GM12878 (cell line): ENCODE results near the gene RETREG1. TPM values are rescaled to one million over a fixed set of nuclear protein-coding genes. Genes with fewer than 3 reads are reported as not detected.

Experiments
- ATAC-seq: fragments of 200-7000 bp; cut with Tn5 transposase; 3 replicates; pipeline ENCODE4 v1.9.1; 2020; ENCODE audit warnings: mild to moderate bottlenecking, moderate library complexity
- BruUV-seq: library from RNA; stranded (reverse); fragments of 400-500 nt; replicated peaks from 2 replicates; lab custom pipeline; 2021; lab: Mats Ljungman, UMichigan
- CTCF ChIA-PET: fragments of 300-600 bp; sonication (Branson Sonifier 250); formaldehyde crosslinking; extraction: SDS; loops from one replicate; lab custom pipeline; 2021; ENCODE audit warnings: inconsistent platforms; lab: Yijun Ruan, JAX
- POLR2A ChIA-PET: fragments of 350-600 bp; formaldehyde crosslinking; extraction: SDS; loops from one replicate; lab custom pipeline; 2021; ENCODE audit warnings: inconsistent platforms; lab: Charles Lee
- RAD21 ChIA-PET: fragments of 300-600 bp; sonication (Branson Sonifier 250); formaldehyde crosslinking; loops from one replicate; lab custom pipeline; 2023; ENCODE audit warnings: antibody characterized with exemption; ENCODE audit not compliant: unreplicated experiment; lab: Charles Lee
- SMC1A ChIA-PET: fragments of 300-600 bp; sonication (Branson Sonifier 250); formaldehyde crosslinking; loops from one replicate; lab custom pipeline; 2023; ENCODE audit not compliant: unreplicated experiment, uncharacterized antibody; lab: Charles Lee
- DNase-seq: peaks from one replicate; pipeline ENCODE4 v3.0.0-alpha.2; 2011; ENCODE audit warnings: low read depth, low spot score
- FAIRE-seq: peaks from 3 replicates; lab custom pipeline; 2011; peaks lifted over from hg19 to GRCh38; lab: Jason Lieb, UNC
- H2AFZ ChIP-seq: 2 replicates; pipeline ENCODE4 v1.6.0; 2011; ENCODE audit warnings: low read depth, low read length, control low read depth; ENCODE audit not compliant: control insufficient read depth
- H3K27ac ChIP-seq: 2 replicates; pipeline ENCODE4 v1.5.1; 2011; ENCODE audit warnings: control low read depth; ENCODE audit not compliant: control insufficient read depth, insufficient read depth
- H3K27me3 ChIP-seq, 2 experiments: replicated peaks in 1 of 2; 2 replicates each; pipeline versions ENCODE4 v1.6.0 to v1.6.1; 2011; ENCODE audit warnings: low read length in 1 of 2; ENCODE audit not compliant: control insufficient read depth in 2 of 2, insufficient read depth in 2 of 2
- H3K36me3 ChIP-seq, 2 experiments: 2 replicates each; pipeline ENCODE4 v1.5.1; 2011; ENCODE audit warnings: low read length in 1 of 2; ENCODE audit not compliant: control insufficient read depth in 2 of 2, insufficient read depth in 2 of 2
- H3K4me1 ChIP-seq: 2 replicates; pipeline ENCODE4 v1.6.1; 2011; ENCODE audit warnings: mild to moderate bottlenecking, low read length, moderate library complexity, mixed read lengths; ENCODE audit not compliant: control insufficient read depth, insufficient read depth
- H3K4me2 ChIP-seq: 2 replicates; pipeline ENCODE4 v1.6.0; 2011; ENCODE audit warnings: control low read depth; ENCODE audit not compliant: control insufficient read depth, insufficient read depth
- H3K4me3 ChIP-seq: fragments of 200-600 bp; sonication (generic); 2 replicates; pipeline ENCODE4 v1.5.1; 2016
- H3K79me2 ChIP-seq: 2 replicates; pipeline ENCODE4 v1.6.0; 2011; ENCODE audit warnings: low read length; ENCODE audit not compliant: control insufficient read depth, insufficient read depth
- H3K9ac ChIP-seq: 2 replicates; pipeline ENCODE4 v1.8.0; 2011; ENCODE audit warnings: low read length, control low read depth, mixed read lengths; ENCODE audit not compliant: control insufficient read depth, insufficient read depth
- H3K9me3 ChIP-seq: replicated peaks from 3 replicates; pipeline ENCODE4 v1.5.1; 2011; ENCODE audit warnings: mild to moderate bottlenecking, low read length; ENCODE audit not compliant: control insufficient read depth, insufficient read depth
- H4K20me1 ChIP-seq: 2 replicates; pipeline ENCODE4 v1.6.0; 2011; ENCODE audit not compliant: control insufficient read depth, insufficient read depth
- BHLHE40 ChIP-seq, 2 experiments: fragments of 450-650 bp in 1 of 2; IDR thresholded peaks; 2 replicates each; pipeline ENCODE4 v1.6.1; 2011 to 2017; ENCODE audit warnings: low read depth in 2 of 2, borderline replicate concordance in 1 of 2, improper control_type of control experiment in 1 of 2, low read length in 1 of 2, mild to moderate bottlenecking in 1 of 2
- CEBPZ ChIP-seq: fragments of 150-350 bp; IDR thresholded peaks from 2 replicates; pipeline ENCODE4 v1.6.1; 2016; ENCODE audit warnings: low read depth, low read length
- CHD1 ChIP-seq: IDR thresholded peaks from 2 replicates; pipeline ENCODE4 v1.6.1; 2012; ENCODE audit warnings: low read depth, low read length, improper control_type of control experiment
- CHD4 ChIP-seq: fragments of 200-600 bp; sonication (generic); IDR thresholded peaks from 2 replicates; pipeline ENCODE4 v1.6.1; 2016; ENCODE audit warnings: mild to moderate bottlenecking
- EGR1 ChIP-seq, 2 experiments: IDR thresholded peaks; 1 replicate in 1 of 2; 2 replicates in 1 of 2; pipeline ENCODE4 v1.6.1; 2011 to 2012; ENCODE audit warnings: low read depth in 2 of 2, low read length in 2 of 2, borderline replicate concordance in 1 of 2, mild to moderate bottlenecking in 1 of 2, moderate library complexity in 1 of 2
- SMAD5 ChIP-seq: IDR thresholded peaks from 2 replicates; pipeline ENCODE4 v1.6.1; 2016; ENCODE audit warnings: antibody characterized with exemption, low read depth
- SMARCA5 ChIP-seq: fragments of 450-650 bp; IDR thresholded peaks from 2 replicates; pipeline ENCODE4 v1.6.1; 2017; ENCODE audit warnings: mild to moderate bottlenecking
- SMC3 ChIP-seq: IDR thresholded peaks from 2 replicates; pipeline ENCODE4 v1.6.1; 2011; ENCODE audit warnings: low read length, improper control_type of control experiment, borderline replicate concordance
- TCF3 ChIP-seq: IDR thresholded peaks from 2 replicates; pipeline ENCODE4 v1.6.1; 2012; ENCODE audit warnings: low read depth, mild to moderate bottlenecking, low read length, borderline replicate concordance; ENCODE audit not compliant: insufficient read depth
- WGBS: methylation state at CpG from one replicate; pipeline ENCODE4 v1.1.6; 2016; ENCODE audit warnings: low lambda C conversion rate; ENCODE audit not compliant: insufficient replicate concordance, insufficient coverage; ENCODE audit errors: missing lambda C conversion rate; 5-methylcytosine and 5-hydroxymethylcytosine counted together
- in situ Hi-C: fragments of 300-500 bp; cut with MboI; formaldehyde crosslinking; loops from 9 replicates; pipeline ENCODE4 v1.14.3; 2018; ENCODE audit warnings: mixed read lengths
- intact Hi-C: fragments of 100-400 bp; cut with micrococcal nuclease; formaldehyde crosslinking; loops from one replicate; pipeline ENCODE4 v1.14.2; 2022; ENCODE audit not compliant: unreplicated experiment
- polyA plus RNA-seq, 11 experiments: library from polyadenylated mRNA; depleted of rRNA in 4 of 11; unstranded in 6 of 11; stranded (reverse) in 5 of 11; fragments of >200 nt; fragmentation: Nextera tagmentation in 4 of 11; fragmentation: Illumina TruSeq in 1 of 11; extraction: Ambion mirVana in 4 of 11; extraction: Trizol in 1 of 11; gene quantifications; 1 replicate in 1 of 11; 2 replicates in 10 of 11; pipeline versions ENCODE4 v1.2.1 to v1.2.3, GENCODE V29; 2011 to 2016; ENCODE audit warnings: inconsistent platforms in 2 of 11, missing spikeins in 2 of 11, low read depth in 1 of 11
- total RNA-seq, 4 experiments: library from RNA; depleted of rRNA in 3 of 4; stranded (reverse); fragments of >200 nt in 3 of 4; fragmentation: Illumina TruSeq in 1 of 4; extraction: Trizol in 1 of 4; gene quantifications; 2 replicates each; pipeline versions ENCODE4 v1.2.1 to v1.2.3, GENCODE V29; 2013 to 2021

RETREG1 gene
- total and polyA plus RNA-seq, 10 of the 15 experiments (the other 5 are each of a cell fraction or from before 2014, with no cell fraction given), result 3.9 to 8.9 (median 6.4) TPM

DNA sequence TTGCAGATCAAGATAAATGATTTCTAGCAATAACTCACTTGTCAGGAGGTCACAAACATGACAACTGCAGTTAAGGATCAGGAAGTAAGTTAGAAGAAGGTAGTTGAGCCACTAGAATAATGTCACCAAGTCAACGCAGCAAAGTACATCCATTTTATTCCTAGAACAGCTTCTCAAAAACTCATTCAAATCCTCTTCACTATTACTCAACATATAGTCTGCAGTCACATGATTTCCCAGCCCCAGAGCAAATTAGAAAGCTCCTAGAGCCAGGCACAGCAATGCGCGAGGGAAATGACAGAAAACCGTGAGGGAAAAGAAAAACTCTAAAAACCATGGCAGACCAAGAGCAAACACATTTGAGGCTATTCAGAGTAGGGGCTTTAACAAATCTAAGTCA, 101.3 kb downstream of the RETREG1 start:
- no peak for ATAC-seq
- Histone ChIP-seq H3K27ac (no peak overlapping the region), H3K27me3 (no peaks in the 10 kb centered on the region), H3K9ac (no peak overlapping the region), H3K4me1 (no peaks in the 10 kb centered on the region), H2AFZ (no peak overlapping the region), H3K4me2 (no peak overlapping the region), H3K4me3 (no peak overlapping the region), H4K20me1 (no peaks in the 10 kb centered on the region), H3K9me3 (no peaks in the 10 kb centered on the region), H3K36me3 (no peaks in the 10 kb centered on the region), H3K79me2 (no peaks in the 10 kb centered on the region)
- ChIA-PET POLR2A (no interaction called here), CTCF (no interaction called here), SMC1A (no interaction called here), RAD21 (no interaction called here)
- FAIRE-seq, result no peak
- intact Hi-C loops, result no loop called here
- TF ChIP-seq CHD1 (no peak), BHLHE40 (IDR thresholded peaks at IDR 0.05; ENCODE audit: borderline replicate concordance in 1 of 2, low read depth in 2 of 2, low read length in 1 of 2) (no peak), EGR1 (IDR thresholded peaks at IDR 0.05; ENCODE audit: borderline replicate concordance in 1 of 2, low read depth in 2 of 2, low read length in 2 of 2) (no peak), TCF3 (no peak), CEBPZ (no peak), CHD4 (no peak), SMARCA5 (no peak), SMAD5 (no peak), SMC3 (no peak)
- DNase-seq, result no peak
- WGBS, result 65% methylated on average over 4 of the region's 4 CpGs
- in situ Hi-C loops, result no loop called here
- BruUV-seq, result no TSS peak
